Uterus (tissue), 2 donors: Measurements from ENCODE around the gene GABPB2.

ENCODE experiments used
- CTCF ChIP-seq, 4 experiments: fragments of 200-600 bp in 2 of 4; fragments of 450-650 bp in 2 of 4; sonication (generic) in 2 of 4; IDR thresholded peaks; one replicate each; pipeline ENCODE4 v1.5.1; 2016 to 2019; ENCODE audit warnings: antibody characterized with exemption in 4 of 4, mild to moderate bottlenecking in 2 of 4, moderate library complexity in 1 of 4
- POLR2A ChIP-seq, 2 donors: fragments of 450-650 bp; IDR thresholded peaks; one replicate each; pipeline ENCODE4 v1.6.1; 2016; ENCODE audit warnings: antibody characterized with exemption in 2 of 2, mild to moderate bottlenecking in 1 of 2, moderate library complexity in 1 of 2

- TF ChIP-seq POLR2A (IDR thresholded peaks at IDR 0.05) = no peak
- TF ChIP-seq CTCF (IDR thresholded peaks at IDR 0.05) = no peak
These were observed 74.1 kb downstream of the GABPB2 start for GRCh38 chr1:151144474-151145303.
